Measurements from ENCODE around the gene RENBP.

The RENBP gene

DNA sequence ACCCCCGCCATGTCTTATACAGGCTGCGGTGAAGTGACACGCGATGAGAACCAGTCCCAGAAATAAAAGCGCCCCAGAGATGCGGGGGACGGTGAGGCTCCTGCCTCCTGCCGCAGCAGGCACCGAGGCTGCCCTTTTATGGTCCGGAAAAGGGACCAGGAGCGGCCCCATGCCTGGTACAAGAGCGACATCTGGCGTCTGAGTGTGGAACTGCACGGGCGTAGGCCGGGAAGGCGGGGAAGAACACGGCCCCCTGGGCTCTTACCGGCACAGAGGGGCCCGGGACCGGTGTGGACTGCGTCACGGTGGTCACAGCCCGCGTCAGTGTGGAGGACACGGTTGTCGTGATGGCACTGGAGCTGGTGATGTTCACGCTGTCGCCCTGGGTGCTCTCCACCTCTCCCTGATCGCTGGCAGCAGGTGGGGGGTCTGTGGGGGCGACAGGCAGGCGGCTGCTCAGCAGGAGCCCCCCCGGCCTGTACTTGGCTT is 8.9 kb upstream of the RENBP start:
- DNase-seq, result peak; percentile 46

DNA sequence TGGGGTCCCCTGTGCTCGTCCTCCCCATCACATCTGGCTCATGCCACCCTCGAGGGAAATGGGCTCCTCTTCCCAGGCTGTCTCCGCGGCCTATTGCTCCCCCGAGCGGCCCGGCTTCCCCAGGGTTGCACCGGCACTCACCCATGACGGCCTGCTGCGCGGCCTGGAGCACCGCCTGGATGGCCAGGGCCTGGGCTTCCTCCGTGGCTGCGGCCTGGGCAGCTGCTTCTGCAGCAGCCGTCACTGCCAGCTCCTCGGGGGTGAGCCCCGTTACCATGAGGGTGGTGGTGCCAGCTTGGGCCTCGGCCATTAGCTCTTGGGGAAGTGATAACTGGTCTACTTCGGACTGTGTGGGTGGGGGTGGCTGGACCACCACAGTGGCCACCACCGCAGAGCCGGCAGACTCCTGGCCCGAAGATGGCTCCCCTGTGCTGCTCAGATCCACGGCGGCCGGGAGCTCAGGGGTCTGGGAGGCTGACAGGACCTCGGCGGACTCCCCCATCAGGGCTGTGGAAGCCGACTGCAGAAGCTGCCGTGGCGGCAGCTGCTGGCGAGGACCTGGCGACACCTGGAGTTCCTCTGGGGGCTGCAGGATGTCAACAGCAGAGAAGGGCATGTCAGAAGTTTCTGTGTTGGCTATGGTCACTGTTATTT is 8.1 kb upstream of the RENBP start:
- DNase-seq, result no peak

DNA sequence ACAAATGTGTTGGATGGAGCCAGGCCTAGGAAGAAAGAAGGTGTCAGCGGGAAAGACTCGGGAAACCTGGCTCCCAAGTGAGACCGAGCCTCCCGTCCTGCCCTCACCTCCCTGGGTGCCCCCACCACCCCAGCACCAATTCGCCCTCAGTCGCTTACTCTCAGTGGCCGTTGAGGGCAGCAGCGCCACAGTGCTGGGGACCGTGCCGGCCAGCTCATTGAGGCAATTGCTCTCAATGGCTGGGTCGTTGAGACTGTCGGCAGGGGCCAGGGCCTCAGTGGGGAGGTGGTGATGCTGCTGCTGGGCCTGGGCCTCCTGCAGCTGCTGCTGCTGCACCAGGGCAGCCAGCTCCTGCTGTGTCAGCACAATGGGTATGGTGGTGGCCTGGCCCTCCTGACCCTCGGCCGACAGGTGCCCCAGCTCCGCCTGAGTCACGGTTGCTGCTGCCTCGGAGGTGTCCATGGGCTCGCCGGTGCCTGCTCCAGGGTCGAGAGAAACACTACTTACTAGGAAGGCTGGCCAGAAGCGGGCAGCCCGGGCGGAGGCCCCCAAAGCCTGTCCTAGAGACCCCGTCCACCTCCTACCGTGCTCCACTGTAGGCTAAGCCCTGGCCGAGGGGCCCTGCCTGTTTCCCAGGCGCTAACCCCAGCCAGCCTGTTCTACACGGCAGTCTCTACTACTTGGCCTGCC is 7.4 kb upstream of the RENBP start:
- no peak for DNase-seq

DNA sequence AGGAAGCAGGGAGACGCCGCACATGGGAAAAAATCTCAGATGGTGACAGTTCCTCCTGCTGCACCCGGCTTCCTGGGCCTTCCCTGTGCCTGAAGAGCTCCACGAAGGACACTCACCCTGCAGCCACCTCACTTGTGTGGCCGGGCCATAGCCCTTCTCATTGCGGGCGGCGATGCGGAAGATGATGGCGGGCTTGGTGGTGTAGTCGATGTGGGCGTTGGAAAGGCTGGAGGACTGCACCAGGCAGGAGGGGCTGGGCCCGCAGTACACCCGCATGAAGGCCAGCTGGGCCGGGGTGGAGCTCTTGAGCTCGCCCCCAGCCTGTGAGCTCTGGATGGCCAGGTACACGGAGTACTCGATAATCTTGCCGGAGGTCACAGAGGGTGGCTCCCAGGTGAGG is 5.7 kb upstream of the RENBP start:
- no peak for DNase-seq

DNA sequence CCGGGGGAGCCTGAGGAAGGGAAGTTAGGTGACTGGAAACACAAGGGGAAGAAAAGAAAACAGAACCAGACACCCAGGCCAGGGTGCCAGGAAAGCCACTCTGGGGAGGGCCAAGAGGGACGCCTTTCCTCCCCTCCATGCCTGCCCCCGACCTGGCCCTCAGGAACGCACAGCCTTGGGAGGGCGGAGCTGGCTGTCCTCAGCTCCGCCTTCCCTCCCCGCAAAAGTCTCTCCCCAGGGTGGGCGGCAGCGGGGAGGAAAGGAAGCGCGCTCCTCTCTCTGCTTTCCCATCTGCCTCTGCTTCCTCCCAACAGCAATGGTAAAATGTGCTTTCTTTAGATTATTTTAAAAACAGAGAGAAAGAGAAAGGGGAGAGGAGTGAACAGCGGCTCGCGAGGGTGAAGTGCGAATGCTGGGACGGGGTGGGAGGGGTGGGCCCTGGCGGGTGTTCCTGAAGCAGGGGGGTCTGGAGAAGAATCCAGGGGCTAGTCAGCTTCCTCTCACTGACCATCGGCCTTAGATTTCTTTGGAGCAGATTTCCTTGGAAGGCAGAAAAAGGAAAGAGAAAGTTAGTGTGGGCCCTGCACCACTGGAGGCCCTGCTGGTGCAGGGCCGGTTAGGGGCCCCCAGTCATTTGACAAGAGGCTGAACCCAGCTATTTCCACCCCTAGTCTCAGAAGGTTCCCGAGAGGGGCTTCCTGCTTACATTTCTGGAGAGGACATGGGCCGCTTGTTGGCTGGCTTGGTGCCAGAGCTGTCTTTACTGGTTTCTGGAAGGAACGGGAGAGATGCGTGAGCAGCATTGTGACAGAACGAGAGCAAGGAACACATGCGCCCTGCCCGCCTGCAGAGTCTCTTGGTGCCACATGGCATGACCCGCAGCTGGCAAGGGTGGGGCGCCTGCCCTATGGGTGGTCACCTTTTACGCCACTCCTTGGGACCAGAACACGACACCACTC is 4.7 kb upstream of the RENBP start:
- no peak for DNase-seq

DNA sequence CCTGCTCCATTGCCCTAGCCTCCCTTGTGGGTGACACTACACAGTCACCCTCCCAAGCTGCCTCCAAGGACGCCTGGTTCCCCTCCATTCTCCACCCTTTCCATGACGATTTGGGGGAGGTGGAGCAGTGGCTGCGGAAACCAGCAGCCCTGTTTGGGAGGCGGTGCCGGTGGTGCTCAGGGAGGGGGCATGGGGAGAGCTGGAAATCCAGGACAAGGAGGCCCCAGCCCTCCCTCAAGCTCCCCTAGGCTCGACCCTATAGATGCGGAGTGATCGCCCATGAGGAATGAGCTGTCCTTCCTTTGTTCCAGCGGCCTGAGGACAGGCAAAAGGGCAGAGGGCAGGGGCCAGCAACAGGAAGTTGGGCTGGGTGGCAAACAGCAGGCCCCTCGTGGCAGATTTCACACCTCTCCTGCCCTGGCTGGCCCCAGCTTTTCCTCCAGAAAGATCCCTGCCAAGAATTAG is 3.6 kb upstream of the RENBP start:
- DNase-seq, result no peak

DNA sequence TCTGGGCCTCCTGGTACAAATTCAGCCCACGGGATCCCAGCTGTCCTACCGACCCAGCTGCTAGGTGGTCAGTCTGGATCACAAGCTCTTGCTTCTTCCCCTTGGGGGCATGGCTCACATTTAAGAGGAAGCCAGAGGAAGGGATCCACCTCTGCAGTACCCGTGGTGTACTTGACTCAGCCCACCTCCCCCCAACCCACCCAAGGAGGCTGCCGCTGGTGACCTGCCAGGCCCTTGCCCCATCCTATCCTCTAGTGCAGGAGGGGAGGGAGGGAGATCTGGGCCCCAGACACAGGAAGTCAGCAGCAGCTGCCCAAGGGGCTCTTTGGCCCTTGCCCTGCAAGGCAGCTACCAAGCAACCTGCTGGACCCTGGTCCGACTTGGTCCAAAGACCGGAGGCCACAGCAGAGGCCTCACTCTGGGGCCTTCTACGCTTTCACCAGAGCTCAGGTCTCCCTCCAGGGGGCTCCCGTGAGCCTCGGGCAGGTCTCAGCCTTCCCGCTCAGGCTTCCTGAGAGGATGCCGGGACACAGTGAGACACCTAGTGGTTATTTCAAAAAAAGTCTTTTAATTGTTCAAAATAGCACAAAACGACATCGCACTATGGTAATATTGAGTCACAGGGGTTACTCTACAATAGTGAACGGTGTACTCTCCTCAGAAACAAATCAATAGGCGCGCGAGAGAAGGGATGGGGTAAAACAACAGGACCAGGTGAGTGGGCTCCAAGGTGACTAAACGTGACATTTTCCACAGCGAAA is 2.7 kb upstream of the RENBP start:
- DNase-seq, result peak; percentile 63

DNA sequence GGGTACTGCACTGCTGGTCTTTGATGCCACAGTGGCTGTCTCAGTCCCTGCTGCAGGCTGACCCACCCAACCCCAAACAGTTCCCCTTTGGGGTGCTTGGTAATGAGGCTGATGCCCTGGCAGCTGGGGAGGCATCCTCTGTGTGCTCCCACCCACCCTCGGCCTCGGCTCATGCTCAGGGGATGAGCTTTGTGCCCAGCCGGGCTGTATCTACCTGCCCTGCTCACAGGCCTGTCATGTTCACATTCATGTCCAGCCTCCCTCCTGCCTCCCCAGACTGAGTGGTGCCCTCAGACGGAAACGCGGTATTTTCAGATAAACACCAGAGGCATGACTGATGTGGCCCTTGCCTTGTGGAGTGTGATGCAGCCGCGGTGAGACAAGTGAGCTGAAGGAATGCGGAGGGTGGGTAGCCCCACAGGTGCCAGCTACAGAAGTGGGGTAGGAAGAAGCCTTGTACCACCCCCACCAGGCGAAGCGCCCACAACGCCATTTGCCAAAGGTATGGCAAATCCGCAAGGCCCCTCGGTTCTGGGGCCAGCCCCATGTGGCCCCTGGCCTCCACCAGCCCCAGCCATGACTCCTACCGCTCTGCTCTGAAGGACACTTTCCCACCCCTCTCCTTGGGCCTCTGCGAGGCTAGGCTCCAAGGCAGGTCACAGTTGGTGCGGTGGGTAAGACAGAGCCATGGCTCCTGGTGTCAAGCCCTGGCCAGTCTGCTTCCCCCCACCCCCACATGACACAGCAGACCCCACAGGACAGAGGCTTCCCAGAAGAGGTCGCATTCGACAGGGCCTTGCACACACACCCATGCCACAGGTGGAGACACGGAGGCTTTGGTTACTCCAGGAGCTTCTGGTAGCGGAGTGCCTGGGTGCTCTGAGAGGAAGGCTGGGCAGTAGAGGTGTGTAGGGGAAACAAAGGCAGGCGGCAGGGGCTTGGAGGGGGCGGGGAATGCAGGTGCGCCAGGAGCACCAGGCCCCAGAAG is 1.8 kb upstream of the RENBP start:
- DNase-seq, result no peak

DNA sequence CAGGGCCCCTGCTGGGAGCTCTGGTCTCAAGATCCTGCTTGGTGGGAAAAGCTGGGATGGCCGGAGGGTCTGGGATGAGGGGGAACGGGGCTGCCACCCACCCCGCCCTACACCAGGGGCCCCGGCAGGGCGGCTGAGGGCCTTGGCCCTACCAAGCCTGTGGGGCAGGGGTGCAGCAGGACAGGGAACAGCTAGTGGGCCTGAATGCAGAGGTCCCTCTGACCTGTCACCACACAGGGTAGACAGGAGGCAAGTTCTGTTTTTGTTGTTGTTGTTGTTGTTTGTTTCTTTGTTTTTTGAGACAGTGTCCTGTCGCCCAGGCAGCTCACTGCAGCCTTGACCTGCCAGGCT is 332 bp upstream of the RENBP start:
- DNase-seq, result no peak

DNA sequence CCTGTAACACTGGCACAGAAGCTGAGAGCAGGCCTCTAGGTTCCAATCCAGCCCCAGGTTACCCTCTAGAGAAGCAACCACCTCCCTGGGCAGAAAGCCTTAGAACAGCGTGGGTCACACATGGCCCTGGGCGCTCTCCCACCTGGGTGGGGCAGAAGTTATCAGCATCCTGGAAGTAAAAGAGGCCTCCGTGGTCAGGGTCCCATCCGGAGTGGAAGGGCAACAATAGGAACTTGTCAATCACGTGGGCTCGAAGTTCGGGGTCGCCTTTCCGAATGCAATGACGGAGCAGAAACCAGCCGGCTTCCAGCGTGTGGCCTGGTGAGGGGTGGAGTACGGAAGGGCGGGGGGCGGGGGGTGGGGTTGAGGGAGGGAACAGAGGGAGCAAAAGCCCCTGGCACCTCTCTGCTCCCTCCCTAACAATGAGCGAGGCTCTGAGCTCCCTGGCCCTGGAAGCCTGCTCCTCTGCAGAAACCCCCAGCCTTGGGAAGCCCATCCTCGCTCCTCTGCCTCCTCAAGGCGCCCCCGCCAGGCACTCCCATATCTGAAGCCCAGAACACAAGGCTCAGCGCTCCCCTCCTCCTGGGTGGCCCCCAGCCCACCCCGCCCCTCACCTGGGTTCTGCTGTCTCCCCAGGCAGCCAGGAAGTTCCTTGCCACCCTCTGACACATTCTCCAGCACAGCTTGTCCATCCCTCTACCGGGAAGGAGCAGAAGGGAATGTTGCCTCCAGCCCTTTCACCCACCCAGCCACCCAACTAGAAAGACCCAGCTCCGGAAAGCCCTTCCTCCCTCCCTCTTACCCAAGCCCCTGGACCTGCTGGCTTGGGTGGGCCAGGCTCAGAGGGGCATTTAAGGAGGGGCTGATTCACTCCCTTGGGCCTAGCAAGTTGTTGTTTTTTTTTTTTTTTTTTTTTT is 2.8 kb downstream of the RENBP start:
- DNase-seq, result no peak

DNA sequence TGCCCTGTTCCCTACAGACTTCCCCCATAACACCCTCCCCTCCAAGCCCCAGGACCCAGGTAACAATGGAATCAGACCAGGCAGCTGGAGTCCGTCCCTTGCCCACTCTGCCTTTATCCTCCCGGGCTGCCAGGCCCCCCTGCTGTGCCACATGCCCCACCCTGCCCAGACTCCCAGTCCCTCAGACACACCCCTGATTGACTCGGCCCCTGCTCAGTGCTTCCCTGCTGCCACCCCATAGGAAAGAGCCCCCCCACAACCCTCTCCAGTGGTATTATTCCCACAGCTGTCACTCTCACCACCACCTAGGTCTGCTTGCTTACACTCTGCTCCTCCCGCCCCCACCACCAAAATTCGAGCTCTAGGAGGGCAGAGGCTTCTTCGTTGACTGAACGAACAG is 4.9 kb downstream of the RENBP start:
- DNase-seq, result no peak

DNA sequence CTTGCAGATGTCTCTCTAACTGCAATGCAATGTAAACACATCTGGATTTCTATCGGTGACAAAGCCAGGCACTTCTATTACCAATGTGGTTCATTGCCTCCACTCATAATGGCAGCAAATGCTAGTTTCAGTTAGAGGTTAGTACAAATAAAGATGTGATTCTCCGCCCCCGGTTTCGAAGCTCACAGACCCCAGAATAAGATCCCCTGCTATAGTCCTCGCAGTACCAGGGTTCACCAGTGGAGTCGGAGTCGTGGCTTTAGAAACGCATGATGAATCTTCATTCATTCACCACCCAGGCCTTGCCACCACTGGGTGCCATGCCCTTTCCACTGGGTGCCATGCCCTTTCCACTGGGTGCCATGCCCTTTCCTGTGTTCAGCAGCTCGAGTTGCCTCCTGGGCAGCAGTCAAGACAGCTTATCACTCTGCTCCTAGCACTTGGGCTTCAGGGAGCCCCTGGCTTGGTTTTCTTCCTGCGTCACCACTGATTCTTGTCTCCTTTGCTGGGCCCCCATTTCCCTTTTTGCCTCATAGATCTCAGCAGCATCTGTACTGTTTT is 6.1 kb downstream of the RENBP start:
- no peak for DNase-seq

DNA sequence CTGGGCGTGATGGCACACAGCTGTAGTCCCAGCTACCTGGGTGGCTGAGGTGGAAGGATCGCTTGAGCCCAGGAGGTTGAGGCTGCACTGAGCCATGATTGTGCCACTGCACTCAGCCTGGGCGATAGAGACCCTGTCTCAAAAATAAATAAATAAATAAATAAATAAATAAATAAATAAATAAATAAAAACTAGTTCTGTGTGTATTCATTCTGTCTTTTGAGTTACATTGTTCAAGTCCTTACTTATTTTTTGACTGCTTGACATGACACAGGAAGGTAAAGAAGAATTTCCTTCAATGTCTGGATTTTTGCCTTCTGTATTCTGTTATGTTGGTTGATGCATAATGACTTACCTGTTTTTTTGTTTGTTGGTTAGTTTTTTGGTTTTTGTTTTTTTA is 7.4 kb downstream of the RENBP start:
- no peak for DNase-seq

DNA sequence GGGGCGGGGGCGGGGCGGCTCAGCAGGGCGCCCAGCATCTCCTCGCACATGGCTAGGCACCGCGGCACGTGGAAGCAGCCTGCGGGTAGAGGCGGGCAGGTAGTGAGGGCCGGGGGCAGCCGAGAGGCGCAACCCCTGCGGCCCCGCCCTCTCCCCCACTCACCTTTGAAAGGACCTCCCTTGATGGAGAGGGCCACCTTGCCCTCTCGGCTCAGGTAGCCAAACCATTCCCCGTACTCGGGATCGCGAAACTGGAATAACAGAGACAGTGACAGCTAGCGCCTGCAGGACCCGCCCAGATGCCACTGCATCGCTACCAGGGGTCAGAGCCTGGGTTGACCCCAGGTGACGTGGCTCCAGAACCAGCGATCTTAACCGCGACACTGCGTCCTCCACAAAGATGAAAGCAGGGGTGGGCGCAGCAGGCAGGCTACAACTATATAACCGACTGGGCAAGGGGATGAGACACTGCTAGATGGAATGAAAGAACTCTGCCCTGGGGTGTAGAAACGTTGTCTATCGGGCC is 9.1 kb downstream of the RENBP start:
- no peak for DNase-seq

DNA sequence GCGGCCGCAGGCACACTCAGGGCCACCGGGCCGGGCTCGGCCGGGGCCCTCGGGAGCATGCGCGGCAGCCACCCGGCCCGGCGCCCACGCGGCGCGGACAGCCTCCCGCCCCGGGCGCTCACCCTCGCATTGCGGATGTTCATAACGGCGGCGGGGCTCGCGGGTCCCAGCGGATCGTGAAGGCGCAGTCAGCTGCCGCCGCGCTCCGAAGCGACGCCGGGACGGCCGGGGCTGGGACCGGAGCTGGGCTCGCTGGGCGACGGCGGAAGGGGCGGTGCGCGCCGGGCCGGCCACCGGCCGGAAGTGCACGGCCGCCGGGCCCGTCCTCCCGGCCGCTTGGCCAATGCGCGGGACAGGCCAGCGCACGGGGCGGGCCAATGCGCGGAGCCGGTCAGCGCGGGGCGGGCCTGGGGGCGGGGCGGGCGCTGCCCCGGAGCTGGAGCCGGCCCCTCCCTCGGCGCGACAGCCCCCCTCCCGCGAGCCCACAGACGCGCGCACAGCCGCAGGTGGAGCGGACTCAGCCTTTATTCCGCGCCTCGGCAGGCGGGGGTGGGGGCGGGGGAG is 9.6 kb downstream of the RENBP start, which contains the start of gene NAA10:
NAA10 (minus strand) TSS at position 276 of the 564 bp plus-strand sequence; CDS start at position 143, 133 bp downstream.
- DNase-seq, result peak; percentile 19

DNA sequence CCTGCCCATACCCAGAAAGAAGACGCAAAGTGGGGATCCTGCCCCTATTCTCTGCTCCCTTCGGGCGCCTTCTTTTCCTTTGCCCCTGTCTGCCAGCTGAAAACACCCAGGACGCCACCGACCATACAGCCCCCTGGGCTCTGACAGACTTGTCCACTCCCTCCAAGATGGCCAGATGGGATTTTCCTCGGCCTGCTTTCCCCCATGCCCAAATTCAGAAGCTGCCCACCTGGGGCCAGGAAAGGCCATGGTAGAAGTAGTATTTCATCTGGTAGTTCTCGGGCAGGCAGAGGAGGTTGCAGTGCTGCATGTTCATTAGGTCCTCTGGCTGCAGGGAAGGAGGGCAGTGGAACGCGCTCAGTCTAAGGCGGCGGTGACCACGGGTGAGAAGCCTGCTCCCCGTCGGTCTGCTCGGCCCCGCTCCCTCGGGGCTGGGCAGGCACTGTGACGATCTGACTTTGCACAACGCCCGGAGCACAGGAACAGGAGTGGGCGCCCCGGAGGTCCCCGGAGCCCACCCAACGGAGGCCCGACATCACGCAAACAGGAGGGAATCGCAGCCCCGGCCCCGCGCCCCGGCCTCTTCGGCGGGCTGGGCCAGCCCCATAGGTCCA is 10.2 kb downstream of the RENBP start:
- DNase-seq, result no peak

DNA sequence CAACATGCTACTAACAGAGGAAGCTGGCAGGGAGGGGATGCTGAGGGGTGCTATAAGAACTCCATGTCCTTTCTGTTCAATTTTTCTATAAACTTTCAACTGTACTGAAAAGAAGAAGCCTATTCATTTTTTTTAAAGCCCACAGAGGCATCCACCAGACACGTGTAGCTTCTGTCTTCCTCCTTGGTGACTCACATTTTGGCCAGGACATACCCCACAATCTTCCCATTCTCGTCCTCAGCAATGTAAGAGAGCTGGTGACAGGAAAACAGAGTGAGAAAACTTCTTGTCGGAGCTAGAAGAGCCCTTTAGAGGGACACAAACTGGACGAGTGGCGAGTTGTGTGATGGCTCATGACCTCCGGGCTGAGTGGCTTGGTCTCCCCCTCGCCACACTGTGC is 10.7 kb downstream of the RENBP start:
- no peak for DNase-seq

DNA sequence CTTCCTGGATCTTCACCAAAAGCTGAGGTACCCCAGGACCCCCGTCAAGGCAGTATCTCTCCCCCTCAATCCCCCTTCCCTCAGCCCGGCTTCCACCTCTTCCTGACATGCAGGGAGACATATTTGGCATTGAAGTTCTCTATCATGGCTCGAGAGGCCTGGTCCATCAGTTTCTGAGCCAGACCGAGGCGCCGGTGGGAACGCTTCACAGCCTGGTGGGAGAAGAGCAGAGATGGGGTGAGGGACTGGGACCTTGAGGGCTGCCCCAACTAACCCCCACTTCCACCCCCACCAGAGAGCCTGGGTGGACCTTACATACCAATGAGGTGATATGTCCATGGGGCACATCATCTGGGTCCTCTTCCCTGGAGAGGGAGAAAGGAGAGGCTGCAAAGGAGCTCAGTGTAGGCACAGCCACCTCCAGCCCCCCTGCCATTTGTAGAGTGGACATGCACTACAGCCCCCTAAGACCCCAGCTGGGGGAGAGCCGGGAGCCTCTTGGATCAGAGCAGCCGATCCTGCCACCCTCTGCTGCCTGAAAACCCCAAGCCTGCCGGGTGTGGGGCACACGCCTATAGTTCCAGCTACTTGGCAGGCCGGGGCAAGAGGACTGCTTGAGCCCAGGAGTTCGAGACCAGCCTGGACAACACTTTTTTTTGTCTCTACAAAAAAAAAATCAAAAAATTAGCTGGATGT is 12.1 kb downstream of the RENBP start:
- DNase-seq, result no peak

Data from NCI-H1048 (cell line).